Central memory CD8-positive, alpha-beta T cell (primary cell): ENCODE measurements around the gene HBP1.

Experiments
- ATAC-seq: fragments of 150-1000 bp; cut with Tn5 transposase; replicated peaks from 2 replicates; pipeline ENCODE4 v1.10.0; 2022; ENCODE audit warnings: mild to moderate bottlenecking, moderate FRiP score, moderate number of reproducible peaks; ENCODE audit not compliant: poor library complexity, severe bottlenecking; ENCODE audit errors: extremely low read depth
- DNase-seq, 2 donors: peaks; one replicate each; pipeline ENCODE4 v3.0.0; 2021; ENCODE audit warnings: low spot score in 2 of 2
- H3K27ac Mint-ChIP-seq: one replicate; pipeline ENCODE4 v1.8.0; 2022; ENCODE audit warnings: low read depth, mild to moderate bottlenecking, moderate library complexity, mixed read lengths
- H3K27me3 Mint-ChIP-seq: one replicate; pipeline ENCODE4 v1.8.0; 2022; ENCODE audit warnings: mixed read lengths
- H3K36me3 Mint-ChIP-seq: one replicate; pipeline ENCODE4 v1.8.0; 2022; ENCODE audit warnings: mild to moderate bottlenecking, moderate library complexity, mixed read lengths; ENCODE audit not compliant: insufficient read depth
- H3K4me1 Mint-ChIP-seq: one replicate; pipeline ENCODE4 v1.8.0; 2022; ENCODE audit warnings: mixed read lengths
- H3K4me3 Mint-ChIP-seq: one replicate; pipeline ENCODE4 v1.8.0; 2022; ENCODE audit warnings: mild to moderate bottlenecking, moderate library complexity, mixed read lengths
- H3K9me3 Mint-ChIP-seq: one replicate; pipeline ENCODE4 v1.8.0; 2022; ENCODE audit warnings: mixed read lengths

The HBP1 gene

GRCh38 chr7:107251963-107252362 is 83.2 kb downstream of the HBP1 start:
- Mint-ChIP-seq H3K9me3 (no peaks in the 10 kb centered on the region), H3K36me3 (peaks cover 4% of the 10 kb centered on the region), H3K27ac (peak overlapping the region; percentile 61), H3K27me3 (no peaks in the 10 kb centered on the region), H3K4me3 (no peak overlapping the region), H3K4me1 (no peaks in the 10 kb centered on the region)
- DNase-seq (no peak), ATAC-seq (no peak)
